Colonic mucosa (tissue), 4 donors: Measurements from ENCODE around the gene CSN2. TPM values are rescaled to one million over a fixed set of nuclear protein-coding genes. Genes with fewer than 3 reads are reported as not detected.
"Not testable (repeated sequence)": the region's sequence is repeated elsewhere in the genome, so short reads cannot be mapped to it uniquely, and the experiment has no call there.

Experiments
- DNase-seq: peaks from one replicate; pipeline ENCODE4 v3.0.0-alpha.2; 2020
- H3K27ac ChIP-seq: fragments of 200-600 bp; one replicate; pipeline ENCODE4 v1.8.0; 2021
- H3K27me3 ChIP-seq: fragments of 200-600 bp; one replicate; pipeline ENCODE4 v1.8.0; 2021
- H3K36me3 ChIP-seq: fragments of 200-600 bp; one replicate; pipeline ENCODE4 v1.8.0; 2021
- H3K4me1 ChIP-seq: fragments of 200-600 bp; one replicate; pipeline ENCODE4 v1.8.0; 2021; ENCODE audit warnings: mild to moderate bottlenecking
- H3K4me3 ChIP-seq: fragments of 200-600 bp; one replicate; pipeline ENCODE4 v1.8.0; 2021
- H3K9ac ChIP-seq, 2 donors: one replicate each; pipeline ENCODE4 v1.7.0; 2013; ENCODE audit warnings: control low read depth in 2 of 2, low read depth in 2 of 2, low read length in 2 of 2
- H3K9me3 ChIP-seq: fragments of 200-600 bp; one replicate; pipeline ENCODE4 v1.8.0; 2021
- CTCF ChIP-seq: fragments of 200-600 bp; IDR thresholded peaks from one replicate; pipeline ENCODE4 v1.8.0; 2022; ENCODE audit warnings: antibody characterized with exemption, mild to moderate bottlenecking
- intact Hi-C: fragments of 100-400 bp; cut with DNase I; formaldehyde crosslinking; loops from one replicate; pipeline ENCODE4 v1.14.1; 2022
- total RNA-seq, 2 donors: library from RNA; stranded (reverse); fragmentation: NEBNext Ultra II Directional in 1 of 2; extraction: Animal tissue kit (Norgen Biotek cat#: 25700) in 1 of 2; gene quantifications; one replicate each; pipeline ENCODE4 v1.2.1, GENCODE V29; 2021
- donor health status: healthy.
- donor health status: DM: no; HTN: no; CAD: no.
- donor health status: DM: no; HTN: no; CAD: no.

CSN2 gene
- total RNA-seq, 2 donors from 2014 or later: not detected

DNA sequence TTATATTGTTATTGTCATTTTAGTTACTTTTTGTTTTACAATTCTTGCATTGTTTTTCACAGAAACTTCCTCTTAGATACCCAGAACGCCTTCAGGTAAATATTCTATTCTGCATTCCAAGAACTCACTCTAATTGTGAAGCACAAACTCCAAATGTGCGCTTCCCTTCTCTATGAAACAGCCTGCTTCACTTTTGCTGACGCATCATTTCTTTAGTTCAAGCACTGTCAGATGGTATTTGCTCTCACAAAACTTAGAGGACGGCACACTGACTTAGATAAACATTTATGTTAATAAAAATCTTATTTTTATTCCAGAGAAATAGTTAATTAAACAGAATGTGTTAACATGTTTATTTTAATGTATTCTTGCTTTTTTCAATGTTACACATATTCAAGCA, 31.4 kb downstream of the CSN2 start:
- intact Hi-C loops: no loop called here
- DNase-seq: no peak
- Histone ChIP-seq H3K27ac (no peak overlapping the region), H3K9ac (no peak overlapping the region), H3K4me3 (no peak overlapping the region), H3K4me1 (no peaks in the 10 kb centered on the region), H3K36me3 (no peaks in the 10 kb centered on the region), H3K27me3 (no peaks in the 10 kb centered on the region), H3K9me3 (no peaks in the 10 kb centered on the region)
- TF ChIP-seq CTCF: no peak

- no peak for DNase-seq
- Histone ChIP-seq H3K36me3 (no peaks in the 10 kb centered on the region), H3K9me3 (no peaks in the 10 kb centered on the region), H3K27me3 (no peaks in the 10 kb centered on the region), H3K9ac (no peak within 1 kb of the TSS), H3K4me3 (no peak within 1 kb of the TSS), H3K27ac (no peak within 1 kb of the TSS), H3K4me1 (no peaks in the 10 kb centered on the region)
- no peak for TF ChIP-seq CTCF
- intact Hi-C loops: no loop called here
Measured at GRCh38 chr4:69930768-69931167, 34.8 kb downstream of the CSN2 start, which contains the start of gene CSN1S1. CSN1S1 (plus strand) TSS chr4:69931068; CDS start chr4:69932556, 1,488 bp downstream.

DNA sequence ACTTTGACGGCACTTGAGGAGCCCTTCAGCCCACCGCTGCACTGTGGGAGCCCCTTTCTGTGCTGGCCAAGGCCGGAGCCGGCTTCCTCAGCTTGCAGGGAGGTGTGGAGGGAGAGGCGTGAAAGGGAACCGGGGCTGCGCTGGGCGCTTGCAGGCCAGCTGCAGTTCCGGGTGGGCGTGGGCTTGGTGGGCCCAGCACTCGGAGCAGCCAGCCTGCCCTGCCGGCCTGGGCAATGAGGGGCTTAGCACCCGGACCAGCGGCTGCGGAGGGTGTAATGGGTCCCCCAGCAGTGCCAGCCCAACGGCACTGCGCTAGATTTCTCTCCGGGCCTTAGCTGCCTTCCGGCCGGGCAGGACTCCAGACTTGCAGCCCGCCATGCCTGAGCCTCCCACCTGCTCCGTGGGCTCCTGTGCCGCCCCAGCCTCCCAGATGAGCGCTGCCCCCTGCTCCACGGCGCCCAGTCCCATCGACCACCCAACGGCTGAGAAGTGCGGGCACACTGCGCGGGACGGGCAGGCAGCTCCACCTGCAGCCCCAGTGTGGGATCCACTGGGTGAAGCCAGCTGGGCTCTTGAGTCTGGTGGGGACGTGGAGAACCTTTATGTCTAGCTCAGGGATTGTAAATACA, 41.6 kb downstream of the CSN2 start:
- H3K36me3 ChIP-seq, intact Hi-C loops, H3K27me3 ChIP-seq, H3K4me1 ChIP-seq, H3K9me3 ChIP-seq, DNase-seq, H3K27ac ChIP-seq, H3K4me3 ChIP-seq, H3K9ac ChIP-seq: not testable (repeated sequence)

- Histone ChIP-seq H3K9ac (no peak overlapping the region), H3K9me3 (no peaks in the 10 kb centered on the region), H3K27me3 (no peaks in the 10 kb centered on the region), H3K4me1 (no peaks in the 10 kb centered on the region), H3K4me3 (no peak overlapping the region), H3K27ac (no peak overlapping the region), H3K36me3 (no peaks in the 10 kb centered on the region)
- no peak for TF ChIP-seq CTCF
- intact Hi-C loops: no loop called here
- DNase-seq: no peak
Measured at GRCh38 chr4:69920874-69921273, 44.7 kb downstream of the CSN2 start.

DNA sequence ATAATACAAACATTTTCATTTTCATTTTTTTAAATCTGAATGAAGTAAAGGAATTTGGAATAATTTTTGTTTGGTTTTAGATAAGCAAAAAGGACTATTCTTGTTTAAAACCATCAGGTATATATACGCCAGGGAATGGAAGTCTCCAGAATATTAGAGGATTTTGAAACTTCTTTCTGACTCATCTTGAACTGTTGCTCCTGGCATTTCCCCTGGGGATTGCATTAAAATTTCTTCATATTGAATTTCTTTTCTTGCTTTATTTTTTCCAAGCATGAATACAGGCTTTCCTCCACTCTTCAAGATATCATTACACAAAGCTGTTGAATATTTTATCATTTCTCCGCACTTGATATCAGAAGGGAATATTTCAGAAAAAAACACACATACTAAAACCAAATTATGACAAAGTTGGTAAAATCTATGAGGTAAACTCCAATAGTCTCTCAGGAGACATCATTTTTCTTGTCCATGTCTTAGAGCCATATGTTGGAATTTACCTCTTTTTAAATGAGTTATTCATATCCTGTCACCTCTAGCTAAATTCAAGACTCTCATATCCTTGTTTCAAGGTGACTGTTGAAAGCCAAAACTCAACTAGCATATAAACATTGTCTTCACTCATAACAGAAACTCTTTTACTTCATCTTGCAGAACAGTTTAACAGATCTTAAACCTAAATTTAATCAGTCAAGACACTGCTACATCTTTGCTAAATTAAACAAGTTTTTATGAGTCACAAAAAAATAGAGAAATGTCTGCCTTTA, 55.3 kb downstream of the CSN2 start:
- intact Hi-C loops: no loop called here
- no peak overlapping the region for H3K9ac ChIP-seq

More for the DNA sequence above, 55.3 kb downstream of the CSN2 start:
- no peaks in the 10 kb centered on the region for H3K4me1 ChIP-seq
- no peak overlapping the region for H3K27ac ChIP-seq
- H3K36me3 ChIP-seq: no peaks in the 10 kb centered on the region
- TF ChIP-seq CTCF: no peak
- H3K4me3 ChIP-seq: no peak overlapping the region
- H3K27me3 ChIP-seq: no peaks in the 10 kb centered on the region
- no peak for DNase-seq
- no peaks in the 10 kb centered on the region for H3K9me3 ChIP-seq
